ENCODE measurements around the gene CASR.

Gene CASR

GRCh38 chr3:122251428-122251827 lies 68.0 kb downstream of the CASR start:
- no peak for ATAC-seq
- TF ChIP-seq ZNF565 (CRISPR knock-in tag; conservative IDR thresholded peaks at IDR 0.05; ENCODE audit: low read depth), result no peak

DNA sequence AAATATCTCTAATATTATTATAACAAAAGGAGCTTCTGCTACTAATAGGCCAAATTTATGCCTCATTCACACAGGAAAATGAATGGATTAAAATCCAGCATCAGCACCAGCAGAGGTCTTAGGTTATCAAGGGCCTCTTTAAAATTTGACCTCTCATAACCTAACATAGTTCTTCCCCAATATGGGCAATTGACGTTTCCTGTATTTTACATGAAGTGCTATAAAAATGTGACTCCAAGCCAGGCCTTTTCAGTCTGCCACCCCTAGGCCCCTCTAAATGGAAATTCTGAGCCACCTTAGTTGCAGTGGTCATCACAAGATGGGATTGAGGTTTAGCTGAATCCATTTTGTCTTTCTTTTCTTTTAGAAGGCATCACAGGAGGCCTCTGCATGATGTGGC lies 70.1 kb downstream of the CASR start:
- no peak for TF ChIP-seq TCF4 (CRISPR knock-in tag; IDR thresholded peaks at IDR 0.05; ENCODE audit: borderline replicate concordance)
- TF ChIP-seq ARNTL (CRISPR knock-in tag; IDR thresholded peaks at IDR 0.05; ENCODE audit: borderline replicate concordance, low read depth), result no peak
- TF ChIP-seq TOX (CRISPR knock-in tag; IDR thresholded peaks at IDR 0.05; ENCODE audit: borderline replicate concordance), result no peak
- no peak for TF ChIP-seq BACH2 (CRISPR knock-in tag; IDR thresholded peaks at IDR 0.05; ENCODE audit: borderline replicate concordance)
- no peak for TF ChIP-seq ZNF565 (CRISPR knock-in tag; conservative IDR thresholded peaks at IDR 0.05; ENCODE audit: low read depth)
- TF ChIP-seq RARB (CRISPR knock-in tag; IDR thresholded peaks at IDR 0.05), result no peak
- TF ChIP-seq ZNF70 (CRISPR knock-in tag; IDR thresholded peaks at IDR 0.05), result no peak
- no peak for TF ChIP-seq PPARA (CRISPR knock-in tag; IDR thresholded peaks at IDR 0.05; ENCODE audit: borderline replicate concordance)
- TF ChIP-seq ZFP30 (CRISPR knock-in tag; IDR thresholded peaks at IDR 0.05), result no peak
- TF ChIP-seq ZNF8 (CRISPR knock-in tag; IDR thresholded peaks at IDR 0.05), result no peak
- TF ChIP-seq PATZ1 (CRISPR knock-in tag; IDR thresholded peaks at IDR 0.05; ENCODE audit: borderline replicate concordance), result no peak
- TF ChIP-seq OSR1 (CRISPR knock-in tag; IDR thresholded peaks at IDR 0.05), result no peak
- no peak for TF ChIP-seq ESRRG (CRISPR knock-in tag; IDR thresholded peaks at IDR 0.05)
- TF ChIP-seq, protein P1, sequence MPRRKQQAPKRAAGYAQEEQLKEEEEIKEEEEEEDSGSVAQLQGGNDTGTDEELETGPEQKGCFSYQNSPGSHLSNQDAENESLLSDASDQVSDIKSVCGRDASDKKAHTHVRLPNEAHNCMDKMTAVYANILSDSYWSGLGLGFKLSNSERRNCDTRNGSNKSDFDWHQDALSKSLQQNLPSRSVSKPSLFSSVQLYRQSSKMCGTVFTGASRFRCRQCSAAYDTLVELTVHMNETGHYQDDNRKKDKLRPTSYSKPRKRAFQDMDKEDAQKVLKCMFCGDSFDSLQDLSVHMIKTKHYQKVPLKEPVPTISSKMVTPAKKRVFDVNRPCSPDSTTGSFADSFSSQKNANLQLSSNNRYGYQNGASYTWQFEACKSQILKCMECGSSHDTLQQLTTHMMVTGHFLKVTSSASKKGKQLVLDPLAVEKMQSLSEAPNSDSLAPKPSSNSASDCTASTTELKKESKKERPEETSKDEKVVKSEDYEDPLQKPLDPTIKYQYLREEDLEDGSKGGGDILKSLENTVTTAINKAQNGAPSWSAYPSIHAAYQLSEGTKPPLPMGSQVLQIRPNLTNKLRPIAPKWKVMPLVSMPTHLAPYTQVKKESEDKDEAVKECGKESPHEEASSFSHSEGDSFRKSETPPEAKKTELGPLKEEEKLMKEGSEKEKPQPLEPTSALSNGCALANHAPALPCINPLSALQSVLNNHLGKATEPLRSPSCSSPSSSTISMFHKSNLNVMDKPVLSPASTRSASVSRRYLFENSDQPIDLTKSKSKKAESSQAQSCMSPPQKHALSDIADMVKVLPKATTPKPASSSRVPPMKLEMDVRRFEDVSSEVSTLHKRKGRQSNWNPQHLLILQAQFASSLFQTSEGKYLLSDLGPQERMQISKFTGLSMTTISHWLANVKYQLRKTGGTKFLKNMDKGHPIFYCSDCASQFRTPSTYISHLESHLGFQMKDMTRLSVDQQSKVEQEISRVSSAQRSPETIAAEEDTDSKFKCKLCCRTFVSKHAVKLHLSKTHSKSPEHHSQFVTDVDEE (CRISPR knock-in tag; IDR thresholded peaks at IDR 0.05), result no peak
- no peak for TF ChIP-seq CREB5 (CRISPR knock-in tag; IDR thresholded peaks at IDR 0.05; ENCODE audit: low read depth)
- TF ChIP-seq ISL1 (CRISPR knock-in tag; IDR thresholded peaks at IDR 0.05), result no peak
- TF ChIP-seq CSRNP3 (CRISPR knock-in tag; IDR thresholded peaks at IDR 0.05), result no peak
- ATAC-seq, result no peak

DNA sequence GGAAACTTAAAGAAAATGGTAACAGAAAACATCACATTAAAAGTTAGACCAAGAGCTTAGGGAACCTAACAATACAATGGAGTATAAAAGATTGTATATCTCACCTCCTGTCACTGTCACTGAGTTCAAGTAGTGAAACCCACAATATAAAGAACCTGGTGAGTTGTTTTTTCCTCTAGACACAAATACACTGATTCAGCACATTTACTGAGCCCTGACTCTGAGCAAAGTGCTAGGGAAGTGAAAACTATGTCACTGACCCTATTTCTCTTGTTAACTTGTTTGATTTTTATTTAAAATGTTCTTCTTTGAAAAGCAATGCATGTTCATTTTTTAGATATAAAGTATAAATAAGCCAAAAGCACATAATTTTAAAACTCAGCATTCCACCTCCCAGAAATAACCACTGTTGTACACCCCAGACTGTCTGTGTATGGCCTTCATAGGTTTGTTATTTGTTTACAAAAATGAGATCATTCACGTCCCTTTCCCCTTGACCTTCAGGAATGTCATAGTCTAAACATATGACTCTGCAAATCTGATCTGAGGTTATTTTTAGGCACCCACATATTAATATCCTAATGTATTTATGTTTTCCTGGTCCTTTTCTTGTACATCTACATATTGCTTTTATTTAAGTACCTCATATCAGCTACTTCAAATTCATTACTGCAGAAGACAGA lies 72.4 kb downstream of the CASR start:
- no peak for ATAC-seq

More for the DNA sequence above, 72.4 kb downstream of the CASR start:
- TF ChIP-seq ZNF70 (CRISPR knock-in tag; IDR thresholded peaks at IDR 0.05) (no peak), CREB5 (CRISPR knock-in tag; IDR thresholded peaks at IDR 0.05; ENCODE audit: low read depth) (no peak), GLIS3 (CRISPR knock-in tag; IDR thresholded peaks at IDR 0.05) (no peak), CSRNP3 (CRISPR knock-in tag; IDR thresholded peaks at IDR 0.05) (no peak), TCF4 (CRISPR knock-in tag; IDR thresholded peaks at IDR 0.05; ENCODE audit: borderline replicate concordance) (no peak), ZNF8 (CRISPR knock-in tag; IDR thresholded peaks at IDR 0.05) (no peak), BACH2 (CRISPR knock-in tag; IDR thresholded peaks at IDR 0.05; ENCODE audit: borderline replicate concordance) (no peak), PATZ1 (CRISPR knock-in tag; IDR thresholded peaks at IDR 0.05; ENCODE audit: borderline replicate concordance) (no peak), SNAI2 (CRISPR knock-in tag; IDR thresholded peaks at IDR 0.05) (no peak), ARNTL (CRISPR knock-in tag; IDR thresholded peaks at IDR 0.05; ENCODE audit: borderline replicate concordance, low read depth) (no peak), RARB (CRISPR knock-in tag; IDR thresholded peaks at IDR 0.05) (no peak), ESRRG (CRISPR knock-in tag; IDR thresholded peaks at IDR 0.05) (no peak), ZFP3 (CRISPR knock-in tag; IDR thresholded peaks at IDR 0.05) (no peak), OSR1 (CRISPR knock-in tag; IDR thresholded peaks at IDR 0.05) (no peak)
- TF ChIP-seq, protein P1 (CRISPR knock-in tag; IDR thresholded peaks at IDR 0.05), result no peak
